ENCODE data around the gene NUDT14.

The NUDT14 gene

DNA sequence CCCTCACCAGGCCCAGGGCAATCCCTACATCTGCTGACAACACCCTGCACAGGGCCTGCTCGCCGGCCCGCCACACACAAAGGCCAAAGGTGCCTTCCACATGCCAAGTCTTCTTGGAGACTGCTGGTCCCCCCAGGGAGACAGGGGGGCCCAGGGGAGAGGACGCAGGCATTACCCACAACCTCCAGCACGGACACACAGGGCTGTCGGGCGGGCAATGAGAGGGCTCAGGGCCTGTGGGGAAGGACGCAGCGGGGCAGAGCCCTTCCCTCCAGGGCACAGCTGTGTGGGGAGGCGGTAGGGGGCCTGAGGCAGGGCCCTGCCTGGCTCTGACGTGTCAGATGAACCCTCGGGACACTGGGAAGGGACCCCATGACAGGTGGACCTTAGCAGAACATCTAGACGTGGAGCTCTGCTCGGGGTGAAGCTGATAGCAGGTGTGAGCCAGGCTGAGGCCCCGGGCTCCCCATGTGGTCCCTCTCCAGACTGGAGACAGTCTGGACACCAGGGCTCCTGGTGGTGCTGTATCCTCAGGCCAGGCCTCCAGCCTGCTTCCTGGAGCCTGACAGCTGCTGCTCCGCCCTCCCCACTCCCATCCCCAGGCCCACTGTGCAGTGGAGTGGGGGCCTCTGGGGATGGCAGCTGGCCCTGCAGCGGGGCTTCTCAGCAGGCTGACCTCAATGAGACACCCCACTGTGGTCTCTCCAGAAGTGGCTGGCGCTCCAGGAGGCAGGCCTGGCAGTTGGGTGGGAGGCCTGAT lies 31.6 kb upstream of the NUDT14 start:
- H3K4me3 ChIP-seq (ENCODE audit: low read length), result no peak overlapping the region
- DNase-seq (ENCODE audit: low read depth), result no peak
- TF ChIP-seq, protein P1, sequence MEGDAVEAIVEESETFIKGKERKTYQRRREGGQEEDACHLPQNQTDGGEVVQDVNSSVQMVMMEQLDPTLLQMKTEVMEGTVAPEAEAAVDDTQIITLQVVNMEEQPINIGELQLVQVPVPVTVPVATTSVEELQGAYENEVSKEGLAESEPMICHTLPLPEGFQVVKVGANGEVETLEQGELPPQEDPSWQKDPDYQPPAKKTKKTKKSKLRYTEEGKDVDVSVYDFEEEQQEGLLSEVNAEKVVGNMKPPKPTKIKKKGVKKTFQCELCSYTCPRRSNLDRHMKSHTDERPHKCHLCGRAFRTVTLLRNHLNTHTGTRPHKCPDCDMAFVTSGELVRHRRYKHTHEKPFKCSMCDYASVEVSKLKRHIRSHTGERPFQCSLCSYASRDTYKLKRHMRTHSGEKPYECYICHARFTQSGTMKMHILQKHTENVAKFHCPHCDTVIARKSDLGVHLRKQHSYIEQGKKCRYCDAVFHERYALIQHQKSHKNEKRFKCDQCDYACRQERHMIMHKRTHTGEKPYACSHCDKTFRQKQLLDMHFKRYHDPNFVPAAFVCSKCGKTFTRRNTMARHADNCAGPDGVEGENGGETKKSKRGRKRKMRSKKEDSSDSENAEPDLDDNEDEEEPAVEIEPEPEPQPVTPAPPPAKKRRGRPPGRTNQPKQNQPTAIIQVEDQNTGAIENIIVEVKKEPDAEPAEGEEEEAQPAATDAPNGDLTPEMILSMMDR (conservative IDR thresholded peaks at IDR 0.05; ENCODE audit: low read length), result no peak

DNA sequence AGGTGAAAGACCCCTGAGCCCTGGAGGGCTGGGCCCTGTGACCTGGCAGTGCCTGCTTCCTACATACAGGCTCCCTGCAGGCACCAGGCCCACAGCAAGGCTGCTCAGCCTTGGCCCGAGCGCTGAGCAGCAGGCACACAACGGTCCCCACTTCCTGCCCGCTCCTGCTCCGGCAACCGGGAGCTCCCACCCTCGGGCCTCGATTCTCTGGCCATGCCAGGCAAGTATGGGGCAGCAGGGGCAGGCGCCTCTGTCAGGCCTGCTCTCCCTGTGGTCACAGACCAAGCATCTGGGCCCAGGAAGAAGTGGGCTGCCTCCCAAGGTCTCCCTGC lies 30.6 kb upstream of the NUDT14 start:
- TF ChIP-seq, protein P1 (conservative IDR thresholded peaks at IDR 0.05; ENCODE audit: low read length), result no peak
- H3K4me3 ChIP-seq (ENCODE audit: low read length), result no peak overlapping the region
- DNase-seq (ENCODE audit: low read depth), result no peak

DNA sequence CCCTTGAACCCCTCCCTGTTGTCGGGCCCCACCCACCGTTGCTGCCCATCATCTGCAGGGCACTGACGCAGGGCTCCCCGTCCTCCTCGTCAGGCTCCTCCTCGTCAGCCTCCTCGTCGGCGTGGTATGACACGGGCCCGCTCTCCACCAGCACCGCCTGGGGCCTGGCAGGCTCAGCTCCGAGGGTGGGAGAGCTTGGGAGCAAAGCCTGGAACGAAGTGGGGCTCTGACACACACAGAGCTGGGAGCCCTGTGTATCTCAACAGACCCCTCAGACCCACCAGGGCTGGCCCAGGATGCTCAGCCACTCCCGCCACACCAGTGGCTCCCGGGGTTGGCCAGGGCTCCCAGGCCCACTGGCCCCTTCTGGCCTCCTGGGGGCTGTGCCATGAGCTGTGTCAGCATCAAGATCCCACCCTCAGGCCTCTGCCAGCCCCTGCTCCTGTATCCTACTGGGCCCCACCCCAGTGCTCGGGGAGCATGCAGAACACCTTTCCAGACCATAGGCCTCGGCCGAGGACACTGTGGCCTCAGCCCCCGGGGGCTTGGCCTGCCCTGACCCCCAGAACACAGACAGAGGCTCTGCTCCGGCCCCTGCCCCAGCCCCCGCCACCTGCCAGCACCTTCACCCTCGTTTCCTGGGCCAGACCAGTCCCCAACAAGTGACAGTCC lies 30.1 kb upstream of the NUDT14 start:
- TF ChIP-seq, protein P1 (conservative IDR thresholded peaks at IDR 0.05; ENCODE audit: low read length), result no peak
- no peak for DNase-seq (ENCODE audit: low read depth)
- no peak overlapping the region for H3K4me3 ChIP-seq (ENCODE audit: low read length)

DNA sequence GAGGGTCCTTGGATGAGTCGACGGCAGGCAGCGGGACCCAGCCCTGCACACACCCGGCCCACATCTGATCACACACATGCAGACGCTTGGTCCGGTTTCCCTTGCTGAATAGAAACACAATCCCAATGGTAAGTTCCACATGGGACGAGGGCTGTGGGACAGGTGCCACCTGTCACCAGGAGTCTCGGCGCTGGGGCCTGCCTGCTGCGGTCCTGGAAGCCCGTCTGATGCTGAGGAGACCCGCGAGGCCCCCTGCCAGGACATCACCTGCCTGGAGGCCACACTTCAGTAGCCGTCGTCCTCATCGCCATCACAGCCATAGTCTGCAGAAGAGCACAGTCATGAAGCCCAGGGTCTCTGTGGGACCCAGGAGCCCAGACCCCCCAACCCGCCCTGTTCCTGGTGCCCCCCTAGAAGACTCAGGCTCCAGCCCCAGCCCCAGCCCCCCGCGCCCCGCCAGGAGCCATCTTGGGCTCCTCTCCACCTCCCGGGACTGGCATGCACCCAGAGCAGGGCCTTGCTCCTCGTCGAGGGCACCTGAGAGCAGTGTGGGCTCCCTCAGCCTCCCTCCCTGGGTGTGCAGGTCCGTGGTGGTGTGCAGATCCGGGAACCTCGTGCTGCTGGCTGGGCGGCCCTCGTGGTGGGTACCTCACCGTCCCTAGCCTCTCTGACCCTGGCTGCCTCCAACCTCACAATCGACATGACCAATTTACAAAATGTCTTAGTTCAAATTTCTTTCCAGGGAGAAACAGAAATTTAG lies 29.3 kb upstream of the NUDT14 start:
- TF ChIP-seq, protein P1 (conservative IDR thresholded peaks at IDR 0.05; ENCODE audit: low read length), result no peak
- DNase-seq (ENCODE audit: low read depth), result no peak
- no peak overlapping the region for H3K4me3 ChIP-seq (ENCODE audit: low read length)

DNA sequence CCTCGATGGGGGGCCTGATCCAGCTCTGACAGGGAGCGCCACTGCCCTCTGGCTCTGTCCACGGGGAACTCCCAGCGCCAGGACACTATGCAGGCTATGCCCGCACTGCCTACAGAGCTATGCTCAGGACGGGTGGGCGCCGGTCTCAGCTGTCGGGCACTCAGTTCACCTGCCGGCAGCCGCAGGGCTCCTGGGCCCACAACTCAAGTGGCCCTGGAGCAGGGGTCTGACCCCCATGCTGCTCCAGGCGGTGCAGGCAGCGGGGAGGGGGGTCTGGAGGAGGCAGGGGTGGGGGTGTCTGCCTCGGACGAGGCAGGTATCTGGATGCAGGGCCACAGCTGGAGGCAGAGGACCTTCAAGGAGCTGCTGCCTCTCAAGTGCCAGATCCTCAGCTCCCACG lies 28.5 kb upstream of the NUDT14 start:
- TF ChIP-seq, protein P1 (conservative IDR thresholded peaks at IDR 0.05; ENCODE audit: low read length), result no peak
- no peak overlapping the region for H3K4me3 ChIP-seq (ENCODE audit: low read length)
- DNase-seq (ENCODE audit: low read depth), result no peak

DNA sequence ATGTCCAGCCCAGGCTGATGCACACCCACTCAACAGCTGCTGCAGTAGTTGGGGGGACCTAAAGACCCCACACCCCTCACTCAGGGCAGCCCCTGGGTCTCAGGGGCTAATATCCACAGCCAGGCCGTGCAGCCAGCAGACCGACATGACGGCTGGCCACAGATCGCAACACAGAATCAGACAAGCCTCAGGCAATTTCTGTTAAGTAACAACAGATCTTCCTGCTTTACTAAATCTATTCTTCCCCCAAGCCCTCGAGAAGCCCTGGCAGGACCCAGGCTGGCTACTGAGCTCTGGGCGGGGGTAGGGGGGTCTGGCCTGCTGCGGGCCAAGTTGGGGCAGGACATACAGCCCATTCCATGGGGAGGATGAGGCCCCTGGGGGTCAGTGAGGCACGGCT lies 28.0 kb upstream of the NUDT14 start:
- no peak overlapping the region for H3K4me3 ChIP-seq (ENCODE audit: low read length)
- TF ChIP-seq, protein P1 (conservative IDR thresholded peaks at IDR 0.05; ENCODE audit: low read length), result no peak
- no peak for DNase-seq (ENCODE audit: low read depth)
